Head of caudate nucleus (tissue), 42 donors: ENCODE data around the gene FKBP5.

ENCODE experiments used
- DNase-seq, 42 donors: peaks; one replicate each; pipeline versions ENCODE4 v3.0.0 to v3.0.0-alpha.2; 2020 to 2021; ENCODE audit warnings: mixed read lengths in 7 of 42
- intact Hi-C: fragments of 100-400 bp; cut with DNase I; formaldehyde crosslinking; loops from one replicate; pipeline ENCODE4 v1.15.0; 2022

FKBP5 gene

DNA sequence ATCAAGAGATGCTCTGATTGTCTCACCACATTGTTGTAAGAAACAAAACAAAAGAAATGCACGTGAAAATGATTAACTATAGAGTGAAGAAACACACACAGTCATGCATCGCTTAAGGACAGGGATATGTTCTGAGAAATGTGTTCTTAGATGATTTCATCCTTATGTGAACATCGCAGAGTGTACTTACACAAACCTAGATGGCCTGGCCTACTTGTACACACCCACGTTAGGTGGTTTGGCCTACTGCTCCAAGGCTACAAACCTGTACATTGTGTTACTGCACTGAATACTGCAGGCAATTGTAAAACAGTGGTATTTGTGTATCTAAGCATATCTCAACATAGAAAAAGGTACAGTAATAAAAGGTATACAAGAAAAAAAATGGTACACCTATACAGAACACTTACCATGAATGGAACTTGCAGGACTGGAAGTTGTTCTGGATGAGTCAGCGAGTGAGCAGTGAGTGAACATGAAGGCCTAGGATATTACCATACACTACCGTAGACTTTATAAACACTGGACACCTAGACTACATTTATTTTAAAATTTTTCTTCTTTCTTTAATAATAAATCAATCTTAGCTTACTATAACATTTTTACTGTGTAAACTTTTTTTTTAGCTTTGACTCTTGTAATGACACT, 48.6 kb downstream of the FKBP5 start:
- no peak for DNase-seq
- intact Hi-C loops, result no loop called here

DNA sequence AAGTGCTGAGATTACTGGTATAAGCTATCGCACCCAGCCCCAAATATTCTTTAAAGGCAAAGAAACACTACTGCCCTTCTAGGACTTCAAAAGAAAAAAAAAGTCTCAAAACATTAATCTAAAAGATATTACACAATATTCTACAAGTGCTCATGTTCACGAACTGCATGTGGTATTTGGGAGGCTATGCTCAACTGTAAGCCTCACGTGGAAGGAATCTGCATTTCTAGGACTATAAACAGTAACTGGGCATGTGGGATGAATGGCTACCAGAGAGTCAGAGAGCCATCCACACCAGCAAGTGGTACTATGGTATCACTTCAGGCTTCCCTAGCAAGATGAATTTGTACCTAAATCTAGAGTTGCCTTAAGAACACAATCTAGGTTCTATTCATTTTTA, 50.0 kb downstream of the FKBP5 start:
- intact Hi-C loops, result no loop called here

DNA sequence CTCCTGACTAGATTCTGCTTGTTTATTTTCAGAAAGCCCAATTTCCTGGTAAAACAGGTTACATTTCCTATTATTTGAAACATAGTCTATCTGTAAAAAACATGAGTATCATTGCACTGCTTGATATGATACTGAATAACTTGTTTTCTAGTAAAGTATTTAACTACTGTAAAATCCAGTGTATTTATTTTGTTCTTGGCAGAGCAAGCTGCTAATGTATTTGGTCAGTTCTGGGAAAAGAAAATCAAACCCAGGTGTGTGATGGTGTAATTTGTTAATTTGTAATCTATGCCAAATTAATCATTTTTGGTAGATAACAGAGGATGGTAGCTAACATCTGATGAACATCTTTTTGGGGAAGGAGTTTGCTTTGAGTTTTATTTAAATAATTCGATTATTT, 50.8 kb downstream of the FKBP5 start:
- intact Hi-C loops, result no loop called here
- no peak for DNase-seq

More for the DNA sequence above, 50.0 kb downstream of the FKBP5 start:
- DNase-seq, result no peak

DNA sequence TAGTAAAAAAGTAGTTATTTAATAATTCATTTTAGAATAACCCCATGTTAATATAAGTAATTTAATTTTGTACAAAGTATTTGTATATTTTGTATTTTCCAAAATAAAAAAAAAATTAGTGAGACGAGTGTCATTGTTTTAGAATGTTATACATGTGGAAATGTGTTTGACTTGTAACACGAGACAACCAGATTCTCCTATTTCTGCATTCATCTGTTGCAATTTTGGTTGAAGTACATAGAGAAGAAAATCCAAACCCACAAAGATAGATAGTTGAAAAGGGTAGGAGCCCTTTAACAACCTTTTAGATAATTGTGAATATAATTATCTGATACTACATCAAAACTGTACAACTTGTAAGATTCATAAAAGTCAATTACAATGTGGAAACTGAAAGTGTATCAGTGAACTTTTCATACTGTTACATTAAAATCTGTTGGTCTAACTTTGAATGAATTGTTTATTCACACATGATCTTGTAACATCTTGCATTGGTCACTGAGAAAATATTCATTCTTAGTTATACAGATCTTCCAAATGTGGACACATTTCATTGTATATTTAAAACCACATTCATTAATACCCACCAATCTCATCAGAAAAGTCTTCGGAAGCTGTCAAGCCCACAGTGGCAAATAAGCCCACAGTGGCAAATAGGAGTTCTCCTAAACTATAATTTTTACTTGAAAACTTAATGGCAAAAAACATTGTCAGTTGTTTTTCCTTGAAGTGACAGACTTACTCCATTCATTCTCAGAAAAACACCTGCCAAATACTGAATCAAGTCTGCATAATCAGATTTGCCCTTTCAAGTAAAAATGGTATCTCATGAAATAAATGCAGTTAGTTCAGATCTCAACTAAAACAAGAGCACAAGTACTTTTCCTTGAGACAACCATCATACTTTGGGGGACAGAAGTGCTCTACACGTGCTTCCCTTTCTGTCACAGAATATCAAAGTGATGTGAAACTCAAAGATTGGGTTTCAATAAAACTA, 52.8 kb downstream of the FKBP5 start:
- no peak for DNase-seq
- intact Hi-C loops, result no loop called here

DNA sequence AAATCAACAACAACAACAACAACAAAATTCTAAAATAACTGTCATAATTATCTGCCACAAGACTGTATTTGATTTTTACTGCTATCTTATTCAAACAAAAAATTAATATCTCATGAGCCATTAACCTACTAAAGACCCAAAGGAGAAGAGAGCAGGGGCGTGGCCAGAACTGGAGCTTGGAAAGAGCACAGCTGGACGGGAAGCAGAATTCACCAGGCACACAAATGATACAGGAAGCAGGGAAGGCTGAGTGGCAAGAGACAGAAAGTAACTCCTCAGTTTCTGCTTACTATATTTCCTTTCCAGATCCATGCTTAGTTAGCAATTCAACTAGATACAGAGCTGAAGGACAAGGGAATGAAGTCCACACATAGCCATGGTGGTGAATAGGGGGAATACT, 54.4 kb downstream of the FKBP5 start:
- no peak for DNase-seq
- intact Hi-C loops, result no loop called here

DNA sequence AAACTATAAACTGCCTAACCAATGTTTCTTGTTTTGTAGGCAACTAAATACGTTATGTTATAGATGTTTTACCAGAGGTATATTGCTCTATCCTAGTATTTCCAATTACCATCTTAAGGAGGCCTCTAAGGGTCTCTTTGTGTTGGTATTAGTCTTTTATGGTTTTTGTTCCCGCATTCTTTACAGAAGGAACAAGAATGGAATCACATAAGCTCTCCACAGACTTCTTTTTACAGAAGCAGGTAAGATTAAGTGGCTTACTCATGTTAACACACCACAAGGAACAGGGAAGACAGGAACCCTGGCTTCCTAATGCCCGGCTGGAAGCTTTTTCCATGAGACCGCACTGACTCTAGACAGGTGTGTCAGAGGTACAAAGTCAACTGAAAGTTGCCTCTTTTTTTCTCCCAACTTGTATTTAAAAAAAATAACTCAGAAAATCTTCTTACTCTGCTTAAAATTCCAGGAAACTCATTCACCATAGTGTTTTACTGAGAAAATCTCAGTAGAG, 55.1 kb downstream of the FKBP5 start:
- intact Hi-C loops, result no loop called here
- DNase-seq, result no peak

DNA sequence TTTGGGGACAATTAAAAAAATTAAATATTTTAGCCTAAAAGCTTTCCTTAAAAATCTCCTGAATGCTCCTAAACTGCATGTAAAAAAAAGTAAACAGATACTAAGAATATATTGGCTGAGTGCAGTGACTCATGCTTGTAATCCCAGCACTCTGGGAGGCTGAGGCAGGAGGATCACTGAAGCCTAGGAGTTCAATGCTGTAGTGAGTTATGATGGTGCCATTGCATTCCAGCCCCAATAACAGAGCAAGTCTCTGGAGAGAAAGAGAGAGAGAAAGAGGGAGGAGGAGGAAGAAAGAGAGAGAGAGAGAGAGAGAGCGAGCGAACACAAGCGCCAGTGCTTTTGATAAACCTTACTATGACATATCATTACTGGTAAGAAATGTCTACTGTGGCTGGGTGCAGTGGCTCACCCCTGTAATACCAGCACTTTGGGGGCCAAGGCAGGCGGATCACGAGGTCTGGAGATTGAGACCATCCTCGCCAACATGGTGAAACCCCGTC, 58.8 kb downstream of the FKBP5 start:
- intact Hi-C loops, result no loop called here
- no peak for DNase-seq

DNA sequence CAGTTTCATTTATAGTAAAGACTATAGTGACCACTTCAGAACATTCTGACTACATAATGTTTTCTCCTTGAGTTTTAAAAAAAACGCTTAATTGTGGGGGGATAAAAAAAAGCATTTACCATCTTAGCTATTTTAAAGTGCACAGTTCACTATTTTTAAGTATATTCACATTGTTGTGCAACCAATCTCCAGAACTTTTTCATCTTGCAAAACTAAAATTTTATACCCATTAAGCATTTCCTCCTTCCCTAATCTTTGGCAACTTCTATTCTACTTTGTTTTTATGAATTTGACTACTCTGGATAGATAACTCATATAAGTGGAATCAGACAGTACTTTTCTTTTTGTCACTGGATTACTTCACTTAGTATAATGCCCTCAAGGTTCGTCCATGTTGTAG, 62.3 kb downstream of the FKBP5 start:
- intact Hi-C loops, result no loop called here
- DNase-seq, result no peak

DNA sequence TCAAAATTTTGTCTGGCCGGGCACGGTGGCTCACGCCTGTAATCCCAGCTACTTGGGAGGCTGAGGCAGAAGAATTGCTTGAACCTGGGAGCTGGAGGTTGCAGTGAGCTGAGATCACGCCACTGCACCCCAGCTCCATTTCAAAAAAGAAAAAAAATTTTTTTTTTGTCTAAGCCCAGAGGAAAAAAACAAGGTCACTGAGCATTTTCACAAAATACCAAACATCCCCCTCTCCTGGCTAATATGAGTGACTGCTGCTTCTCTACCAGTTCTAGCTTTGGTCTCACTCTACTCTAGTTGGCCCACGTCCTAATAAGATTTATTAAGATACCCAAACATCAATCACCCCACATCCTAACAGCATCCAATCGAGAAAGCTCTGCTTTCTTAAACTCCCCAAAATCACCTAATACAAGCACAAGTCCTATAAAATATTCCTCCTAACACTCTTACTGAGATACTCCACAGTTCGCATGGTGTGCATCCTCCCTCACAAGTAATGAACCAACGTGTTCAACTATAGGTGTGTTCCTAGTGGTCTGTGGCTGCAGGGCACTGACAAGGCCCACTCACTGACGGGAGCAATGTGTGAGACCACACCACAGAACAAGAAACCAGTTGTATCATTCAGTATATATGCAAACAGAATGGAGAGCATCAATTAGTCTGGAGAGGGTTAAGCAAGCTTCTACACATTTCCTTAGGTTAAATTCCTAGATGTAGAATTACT, 64.2 kb downstream of the FKBP5 start:
- no peak for DNase-seq
- intact Hi-C loops, result no loop called here

DNA sequence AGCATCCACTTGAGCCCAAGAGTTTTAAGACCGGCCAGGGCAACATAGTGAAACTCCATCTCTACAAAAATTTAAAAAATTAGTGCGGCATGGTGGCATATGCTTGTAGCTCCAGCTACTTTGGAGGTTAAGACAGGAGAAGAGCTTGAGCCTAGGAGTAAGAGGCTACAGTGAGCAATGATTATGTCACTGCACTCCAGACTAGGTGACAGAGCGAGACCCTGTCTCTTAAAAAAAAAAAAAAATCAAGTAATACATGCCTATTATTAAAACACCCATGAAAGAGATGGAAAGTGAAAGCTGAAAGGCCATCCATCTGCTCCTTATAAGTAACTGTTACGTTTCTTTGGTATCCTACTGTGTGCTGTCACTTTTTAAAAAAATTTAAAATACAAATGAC, 66.4 kb downstream of the FKBP5 start:
- intact Hi-C loops, result no loop called here
- DNase-seq, result no peak

DNA sequence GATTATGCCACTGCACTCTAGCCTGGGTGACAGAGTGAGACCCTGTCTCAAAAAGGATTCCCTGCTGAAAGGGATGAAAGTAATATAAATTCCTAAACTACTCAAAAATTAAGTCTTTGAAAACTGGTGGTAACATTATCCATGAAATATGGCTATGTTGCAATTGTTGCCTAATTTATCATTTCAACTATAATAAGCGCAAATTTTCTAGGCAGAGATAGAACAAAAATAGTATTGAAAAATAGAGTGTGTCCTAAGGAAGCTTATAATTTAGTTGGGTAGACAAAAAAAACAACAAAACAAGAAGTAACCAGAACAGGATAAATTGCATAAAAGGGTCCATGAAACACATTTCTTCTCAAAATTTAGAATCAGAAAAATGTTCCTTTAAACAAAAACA, 68.0 kb downstream of the FKBP5 start:
- intact Hi-C loops, result no loop called here
- DNase-seq, result no peak

DNA sequence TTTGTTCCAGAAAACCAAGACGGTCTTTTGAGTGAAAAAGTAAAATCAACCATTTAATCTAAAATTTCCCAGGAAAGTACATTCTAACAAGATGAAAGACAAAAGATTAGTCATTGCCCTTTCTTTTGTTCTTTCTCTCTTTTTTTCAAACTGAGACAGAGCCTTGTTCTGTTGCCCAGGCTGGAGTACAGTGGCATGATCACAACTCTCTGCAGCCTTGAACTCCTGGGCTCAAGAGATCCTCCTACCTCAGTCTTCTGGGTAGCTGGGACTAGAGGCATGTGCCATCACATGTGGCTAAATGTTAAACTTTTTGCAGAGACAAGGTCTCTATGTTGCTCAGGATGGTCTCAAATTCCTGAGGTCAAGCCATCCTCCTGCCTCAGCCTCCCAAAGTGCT, 75.0 kb downstream of the FKBP5 start:
- DNase-seq, result no peak
- intact Hi-C loops, result no loop called here

DNA sequence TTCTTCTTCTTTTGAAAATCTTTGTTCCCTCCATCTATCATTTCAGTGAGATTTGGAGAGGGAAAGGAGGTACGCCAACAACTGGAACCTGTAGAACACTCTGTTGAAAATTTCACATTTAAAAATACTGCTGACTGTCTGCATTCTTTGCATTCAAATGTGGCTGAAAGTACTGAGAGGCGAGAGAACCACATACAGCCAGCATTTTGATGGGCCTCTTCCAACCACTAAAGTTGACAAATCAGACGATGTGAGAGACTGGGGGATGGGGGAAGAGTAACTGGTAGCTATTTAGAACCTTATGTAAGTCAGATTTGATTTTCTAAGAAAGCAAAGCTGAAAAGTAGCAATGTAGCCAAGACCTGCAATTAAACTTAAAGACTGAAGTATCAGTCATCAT, 77.5 kb downstream of the FKBP5 start:
- intact Hi-C loops, result no loop called here
- no peak for DNase-seq

DNA sequence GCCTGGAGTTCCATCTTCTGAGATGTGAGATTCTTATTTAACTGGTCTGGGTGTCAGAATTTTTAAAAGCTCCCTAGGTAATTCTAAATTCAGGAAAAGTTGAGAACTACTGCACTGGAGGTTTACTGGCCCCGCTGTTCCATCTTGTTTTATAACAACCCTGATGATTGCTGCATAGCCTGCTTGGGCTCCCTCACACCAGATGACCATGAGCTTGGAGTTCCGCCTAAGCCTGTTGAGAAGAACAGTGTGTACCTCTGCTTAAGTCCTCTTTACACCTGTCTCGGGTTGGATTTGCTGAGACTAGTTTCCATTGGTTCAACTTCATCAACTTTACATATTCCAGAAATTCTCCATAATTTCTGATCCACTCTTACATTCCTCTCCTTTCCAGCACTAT, 77.9 kb downstream of the FKBP5 start:
- no peak for DNase-seq
- intact Hi-C loops, result no loop called here

DNA sequence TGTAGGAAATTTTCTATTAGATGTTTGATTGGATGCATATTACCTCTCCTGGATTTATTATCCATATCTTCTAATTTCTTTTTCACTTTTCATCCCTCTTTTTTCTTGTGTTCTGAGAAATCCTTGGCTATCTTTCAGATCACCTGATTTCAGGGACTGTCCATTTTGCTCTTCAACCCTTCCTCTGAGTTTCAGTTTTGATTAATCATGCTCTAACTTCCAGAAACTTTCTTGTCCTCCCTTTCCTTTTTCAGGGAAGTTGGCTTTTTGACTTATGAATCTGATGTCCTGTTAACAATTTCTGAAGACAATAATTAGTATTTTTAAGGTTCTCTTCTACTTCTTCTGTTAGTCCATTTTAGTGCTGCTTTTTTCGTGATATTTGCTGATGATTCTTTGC, 79.1 kb downstream of the FKBP5 start:
- no peak for DNase-seq
- intact Hi-C loops, result no loop called here

DNA sequence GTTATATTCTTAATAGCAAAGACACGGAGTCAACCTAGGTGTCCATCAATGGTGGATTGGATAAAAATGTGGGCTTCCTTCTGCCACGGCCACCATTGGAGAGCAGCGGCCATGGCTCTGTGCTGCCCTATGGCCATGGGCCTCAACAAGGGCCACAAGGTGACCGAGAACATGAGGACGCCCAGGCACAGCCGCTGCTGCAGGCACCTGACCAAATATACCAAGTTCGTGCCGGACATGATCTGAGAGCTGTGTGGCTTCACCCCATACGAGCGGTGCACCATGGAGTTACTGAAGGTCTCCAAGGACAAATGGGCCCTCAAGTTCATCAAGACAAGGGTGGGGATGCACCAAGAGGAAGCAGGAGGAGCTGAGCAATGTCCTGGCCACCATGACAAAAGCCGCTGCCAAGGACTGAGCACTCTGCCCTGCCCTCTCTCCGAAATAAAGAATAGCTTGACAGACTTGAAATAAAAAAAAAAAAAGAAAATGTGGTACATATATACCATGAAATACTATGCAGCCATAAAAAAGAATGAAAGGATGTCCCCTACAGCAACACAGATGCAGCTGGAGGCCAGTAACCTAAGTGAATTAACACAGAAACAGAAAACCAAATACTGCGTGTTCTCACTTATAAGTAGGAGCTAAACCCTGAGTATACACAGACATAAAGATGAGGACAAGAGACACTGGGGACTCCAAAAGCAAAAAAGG, 81.0 kb downstream of the FKBP5 start:
- no peak for DNase-seq
- intact Hi-C loops, result no loop called here

DNA sequence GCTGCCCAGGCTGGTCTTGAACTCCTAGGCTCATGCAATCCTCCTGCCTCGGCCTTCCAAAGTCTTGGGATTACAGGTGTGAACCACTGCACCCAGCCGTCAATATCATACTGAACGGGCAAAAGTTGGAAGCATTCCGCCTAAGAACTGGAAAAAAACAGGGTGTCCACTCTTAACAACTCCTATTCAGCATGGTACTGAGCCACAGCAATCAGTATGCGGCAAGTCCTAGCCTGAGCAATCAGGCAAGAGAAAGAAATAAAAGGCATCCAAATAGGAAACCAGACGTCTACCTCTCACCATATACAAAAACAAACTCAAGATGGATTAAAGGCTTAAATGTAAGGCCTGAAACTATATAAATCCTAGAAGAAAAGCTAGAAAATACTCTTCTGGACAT, 83.1 kb downstream of the FKBP5 start:
- intact Hi-C loops, result no loop called here
- no peak for DNase-seq

DNA sequence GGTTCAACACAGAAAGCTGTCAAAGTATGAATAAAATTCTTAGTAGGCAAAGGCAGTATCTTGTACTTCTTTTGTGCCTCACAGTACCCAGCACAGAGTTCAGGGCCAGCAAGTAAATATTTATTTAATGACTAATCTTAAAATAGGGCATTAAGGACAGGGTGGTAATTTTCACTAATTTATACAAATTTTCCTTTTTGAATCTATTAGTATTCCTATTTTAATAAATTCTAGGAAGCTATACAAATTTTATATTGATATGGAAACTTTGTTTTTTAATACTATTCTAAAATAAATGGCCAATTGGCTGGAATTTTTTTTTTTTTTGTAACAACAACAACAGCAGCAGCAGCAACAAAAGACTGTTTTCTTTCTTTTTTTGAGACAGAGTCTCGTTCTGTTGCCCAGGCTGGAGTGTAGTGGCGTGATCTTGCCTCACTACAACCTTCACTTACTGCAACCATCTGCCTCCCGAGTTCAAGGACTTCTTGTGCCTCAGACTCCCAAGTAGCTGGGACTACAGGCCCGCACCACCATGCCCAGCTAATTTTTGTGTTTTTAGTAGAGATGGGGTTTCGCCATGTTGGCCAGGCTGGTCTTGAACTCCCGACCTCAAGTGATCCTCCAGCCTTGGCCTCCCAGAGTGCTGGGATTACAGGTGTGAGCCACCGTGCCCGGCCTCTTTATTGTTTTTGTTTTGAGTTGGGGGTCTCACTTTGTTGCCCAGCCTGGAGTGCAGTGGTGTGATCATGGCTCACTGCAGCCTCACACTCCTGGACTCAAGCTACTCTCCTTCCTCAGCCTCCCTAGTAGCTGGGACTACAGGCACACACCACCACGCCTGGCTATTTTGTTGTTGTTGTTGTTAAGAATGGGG, 85.2 kb downstream of the FKBP5 start:
- DNase-seq, result no peak
- intact Hi-C loops, result no loop called here
